ENCODE results near the gene YIF1A. TPM values are rescaled to one million over a fixed set of nuclear protein-coding genes. Genes with fewer than 3 reads are reported as not detected.

YIF1A gene
- total RNA-seq, 2 donors from 2014 or later: 65.4 to 155 TPM

GRCh38 chr11:66302656-66303055 lies 13.7 kb upstream of the YIF1A start:
- no peak for TF ChIP-seq CTCF (IDR thresholded peaks at IDR 0.05)
- ATAC-seq (ENCODE audit: insufficient number of reproducible peaks, low FRiP score, low read depth): no peak
- no peaks in the 10 kb centered on the region for H3K9me3 ChIP-seq
- H3K4me1 ChIP-seq (ENCODE audit: control insufficient read depth in 1 of 2, low read depth in 2 of 2): no peaks in the 10 kb centered on the region
- no peaks in the 10 kb centered on the region for H3K27me3 ChIP-seq (replicated peaks; ENCODE audit: insufficient read depth)
- no peak for DNase-seq (ENCODE audit: low spot score)
- no peaks in the 10 kb centered on the region for H3K36me3 ChIP-seq
- no peak overlapping the region for H3K27ac ChIP-seq
- H3K4me3 ChIP-seq: no peak overlapping the region

GRCh38 chr11:66299186-66299585 lies 10.2 kb upstream of the YIF1A start:
- DNase-seq (ENCODE audit: low spot score) (no peak), ATAC-seq (ENCODE audit: insufficient number of reproducible peaks, low FRiP score, low read depth) (no peak)
- Histone ChIP-seq H3K4me3 (no peak overlapping the region), H3K27me3 (replicated peaks; ENCODE audit: insufficient read depth) (no peaks in the 10 kb centered on the region), H3K9me3 (no peaks in the 10 kb centered on the region), H3K36me3 (no peaks in the 10 kb centered on the region), H3K27ac (no peak overlapping the region), H3K4me1 (ENCODE audit: control insufficient read depth in 1 of 2, low read depth in 2 of 2) (no peaks in the 10 kb centered on the region)
- TF ChIP-seq CTCF (IDR thresholded peaks at IDR 0.05): no peak

DNA sequence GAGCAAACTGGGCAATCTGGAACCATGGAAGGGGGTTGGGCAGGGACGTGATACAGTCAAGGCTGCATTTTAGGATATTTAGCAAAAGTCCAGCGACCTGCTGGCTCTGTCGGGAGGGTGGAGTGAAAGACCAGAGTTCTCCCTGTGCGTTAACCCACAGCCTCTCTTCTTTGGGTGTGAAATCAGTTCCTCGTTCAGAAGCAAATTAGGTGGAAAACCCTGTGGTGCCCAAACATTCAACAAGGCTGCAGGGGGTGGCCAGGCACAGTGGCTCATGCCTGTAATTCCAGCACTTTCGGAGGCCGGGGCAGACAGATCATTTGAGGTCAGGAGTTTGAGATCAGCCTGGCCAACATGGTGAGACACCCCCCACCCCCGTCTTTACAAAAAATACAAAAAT lies 8.7 kb upstream of the YIF1A start:
- Histone ChIP-seq H3K9me3 (no peaks in the 10 kb centered on the region), H3K27ac (no peak overlapping the region), H3K4me3 (no peak overlapping the region), H3K4me1 (ENCODE audit: control insufficient read depth in 1 of 2, low read depth in 2 of 2) (no peaks in the 10 kb centered on the region), H3K27me3 (replicated peaks; ENCODE audit: insufficient read depth) (no peaks in the 10 kb centered on the region), H3K36me3 (no peaks in the 10 kb centered on the region)
- DNase-seq (ENCODE audit: low spot score): no peak
- no peak for ATAC-seq (ENCODE audit: insufficient number of reproducible peaks, low FRiP score, low read depth)
- TF ChIP-seq CTCF (IDR thresholded peaks at IDR 0.05): no peak

DNA sequence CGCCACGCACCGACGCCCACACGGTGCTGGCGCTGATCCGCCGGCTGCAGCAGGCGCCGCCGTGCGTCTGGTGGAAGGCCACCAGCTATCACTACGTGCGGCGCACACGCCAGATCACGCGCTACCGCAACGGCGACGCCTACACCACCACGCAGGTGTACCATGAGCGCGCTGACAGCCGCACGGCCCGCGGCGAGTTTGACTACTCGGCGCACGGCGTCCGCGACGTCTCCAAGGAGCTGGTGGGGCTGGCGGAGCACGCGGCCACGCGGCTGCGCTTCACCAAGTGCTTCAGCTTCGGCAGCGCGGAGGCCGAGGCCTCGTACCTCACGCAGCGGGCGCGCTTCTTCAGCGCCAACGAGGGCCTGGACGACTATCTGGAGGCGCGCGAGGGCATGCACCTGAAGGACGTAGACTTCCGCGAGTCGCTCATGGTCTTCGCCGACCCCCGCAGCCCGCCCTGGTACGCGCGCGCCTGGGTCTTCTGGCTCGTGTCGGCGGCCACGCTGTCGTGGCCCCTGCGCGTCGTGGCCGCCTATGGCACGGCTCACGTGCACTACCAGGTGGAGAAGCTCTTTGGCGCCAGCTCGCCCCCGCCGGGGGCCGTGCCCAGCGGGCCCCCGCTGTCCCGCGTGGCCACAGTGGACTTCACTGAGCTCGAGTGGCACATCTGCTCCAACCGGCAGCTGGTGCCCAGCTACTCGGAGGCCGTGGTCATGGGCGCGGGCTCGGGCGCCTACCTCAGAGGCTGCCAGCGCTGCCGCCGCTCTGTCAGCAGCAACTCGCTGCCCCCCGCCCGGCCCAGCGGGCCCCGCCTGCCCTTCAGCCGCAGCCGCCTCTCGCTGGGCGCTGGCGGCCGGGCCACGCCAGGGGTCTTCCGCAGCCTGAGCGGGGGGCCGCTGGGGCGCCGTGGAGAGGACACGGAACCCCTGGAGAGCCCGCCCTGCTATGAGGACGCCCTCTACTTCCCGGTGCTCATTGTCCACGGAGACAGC lies 6.0 kb upstream of the YIF1A start:
- ATAC-seq (ENCODE audit: insufficient number of reproducible peaks, low FRiP score, low read depth) (no peak), DNase-seq (ENCODE audit: low spot score) (no peak)
- Histone ChIP-seq H3K27ac (no peak overlapping the region), H3K9me3 (no peaks in the 10 kb centered on the region), H3K36me3 (no peaks in the 10 kb centered on the region), H3K4me3 (no peak overlapping the region), H3K4me1 (ENCODE audit: control insufficient read depth in 1 of 2, low read depth in 2 of 2) (peaks cover 8 to 16% of the 10 kb centered on the region in 2 donors), H3K27me3 (replicated peaks; ENCODE audit: insufficient read depth) (no peaks in the 10 kb centered on the region)
- TF ChIP-seq CTCF (IDR thresholded peaks at IDR 0.05): no peak

GRCh38 chr11:66293777-66294625 lies 5.1 kb upstream of the YIF1A start:
- no peak overlapping the region for H3K27ac ChIP-seq
- H3K36me3 ChIP-seq: no peaks in the 10 kb centered on the region
- H3K27me3 ChIP-seq (replicated peaks; ENCODE audit: insufficient read depth): no peaks in the 10 kb centered on the region
- H3K9me3 ChIP-seq: no peaks in the 10 kb centered on the region
- TF ChIP-seq CTCF (IDR thresholded peaks at IDR 0.05): no peak
- no peak for DNase-seq (ENCODE audit: low spot score)
- no peak overlapping the region for H3K4me3 ChIP-seq
- no peak for ATAC-seq (ENCODE audit: insufficient number of reproducible peaks, low FRiP score, low read depth)
- H3K4me1 ChIP-seq (ENCODE audit: control insufficient read depth in 1 of 2, low read depth in 2 of 2): peaks cover 12 to 20% of the 10 kb centered on the region in 2 donors
